PFSK-1 (cell line): ENCODE results near the gene APOL1.

Experiments used
- FOXP2 ChIP-seq: optimal IDR thresholded peaks from 2 replicates; pipeline ENCODE3; 2011; ENCODE audit warnings: borderline replicate concordance, control low read depth, inconsistent platforms; ENCODE audit not compliant: insufficient read depth; ENCODE audit errors: extremely low read length, extremely low read depth
- POLR2AphosphoS5 ChIP-seq: IDR thresholded peaks from 2 replicates; pipeline ENCODE4 v1.6.1; 2012; ENCODE audit warnings: low read depth, mild to moderate bottlenecking, control low read depth, low read length, moderate library complexity
- SIN3A ChIP-seq: IDR thresholded peaks from 2 replicates; pipeline ENCODE4 v1.6.1; 2012; ENCODE audit warnings: mild to moderate bottlenecking, low read length, moderate library complexity, borderline replicate concordance; ENCODE audit not compliant: insufficient read depth
- TAF1 ChIP-seq: IDR thresholded peaks from 2 replicates; pipeline ENCODE4 v1.6.1; 2012; ENCODE audit warnings: low read length, control low read depth, borderline replicate concordance; ENCODE audit not compliant: insufficient read depth
- TF ChIP-seq, protein P1 (sequence below), 2 experiments: IDR thresholded peaks; 2 replicates each; pipeline versions ENCODE4 v1.6.1 to v1.8.0; 2011 to 2012; ENCODE audit warnings: low read depth in 2 of 2, low read length in 2 of 2, control low read depth in 1 of 2, inconsistent platforms in 1 of 2, mild to moderate bottlenecking in 1 of 2, moderate library complexity in 1 of 2; ENCODE audit not compliant: insufficient read depth in 1 of 2

The APOL1 gene

DNA sequence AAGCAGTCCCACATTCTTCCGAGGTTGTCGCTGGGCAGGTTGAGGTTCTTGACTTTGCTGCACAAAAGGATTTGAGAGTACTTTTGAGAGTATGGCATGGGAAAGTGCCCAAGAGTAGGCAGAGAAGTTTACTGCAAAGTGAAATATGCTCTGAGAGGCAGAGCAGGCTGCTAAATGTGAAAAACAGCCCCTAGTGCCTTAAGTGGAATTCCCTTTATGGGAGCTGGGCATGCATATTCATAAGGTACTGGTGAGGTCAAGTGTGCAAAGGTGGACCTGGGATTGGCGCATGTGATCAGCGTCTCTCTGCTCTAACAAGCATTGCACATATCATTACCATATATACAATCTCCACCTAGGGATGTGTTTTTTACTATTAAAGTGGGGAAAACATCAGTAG is 39.3 kb upstream of the APOL1 start:
- TF ChIP-seq, protein P1, sequence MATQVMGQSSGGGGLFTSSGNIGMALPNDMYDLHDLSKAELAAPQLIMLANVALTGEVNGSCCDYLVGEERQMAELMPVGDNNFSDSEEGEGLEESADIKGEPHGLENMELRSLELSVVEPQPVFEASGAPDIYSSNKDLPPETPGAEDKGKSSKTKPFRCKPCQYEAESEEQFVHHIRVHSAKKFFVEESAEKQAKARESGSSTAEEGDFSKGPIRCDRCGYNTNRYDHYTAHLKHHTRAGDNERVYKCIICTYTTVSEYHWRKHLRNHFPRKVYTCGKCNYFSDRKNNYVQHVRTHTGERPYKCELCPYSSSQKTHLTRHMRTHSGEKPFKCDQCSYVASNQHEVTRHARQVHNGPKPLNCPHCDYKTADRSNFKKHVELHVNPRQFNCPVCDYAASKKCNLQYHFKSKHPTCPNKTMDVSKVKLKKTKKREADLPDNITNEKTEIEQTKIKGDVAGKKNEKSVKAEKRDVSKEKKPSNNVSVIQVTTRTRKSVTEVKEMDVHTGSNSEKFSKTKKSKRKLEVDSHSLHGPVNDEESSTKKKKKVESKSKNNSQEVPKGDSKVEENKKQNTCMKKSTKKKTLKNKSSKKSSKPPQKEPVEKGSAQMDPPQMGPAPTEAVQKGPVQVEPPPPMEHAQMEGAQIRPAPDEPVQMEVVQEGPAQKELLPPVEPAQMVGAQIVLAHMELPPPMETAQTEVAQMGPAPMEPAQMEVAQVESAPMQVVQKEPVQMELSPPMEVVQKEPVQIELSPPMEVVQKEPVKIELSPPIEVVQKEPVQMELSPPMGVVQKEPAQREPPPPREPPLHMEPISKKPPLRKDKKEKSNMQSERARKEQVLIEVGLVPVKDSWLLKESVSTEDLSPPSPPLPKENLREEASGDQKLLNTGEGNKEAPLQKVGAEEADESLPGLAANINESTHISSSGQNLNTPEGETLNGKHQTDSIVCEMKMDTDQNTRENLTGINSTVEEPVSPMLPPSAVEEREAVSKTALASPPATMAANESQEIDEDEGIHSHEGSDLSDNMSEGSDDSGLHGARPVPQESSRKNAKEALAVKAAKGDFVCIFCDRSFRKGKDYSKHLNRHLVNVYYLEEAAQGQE (IDR thresholded peaks at IDR 0.05; ENCODE audit: insufficient read depth in 1 of 2, low read depth in 2 of 2, low read length in 2 of 2): no peak
- TF ChIP-seq SIN3A (no peak), FOXP2 (no peak), TAF1 (no peak), POLR2AphosphoS5 (no peak)

DNA sequence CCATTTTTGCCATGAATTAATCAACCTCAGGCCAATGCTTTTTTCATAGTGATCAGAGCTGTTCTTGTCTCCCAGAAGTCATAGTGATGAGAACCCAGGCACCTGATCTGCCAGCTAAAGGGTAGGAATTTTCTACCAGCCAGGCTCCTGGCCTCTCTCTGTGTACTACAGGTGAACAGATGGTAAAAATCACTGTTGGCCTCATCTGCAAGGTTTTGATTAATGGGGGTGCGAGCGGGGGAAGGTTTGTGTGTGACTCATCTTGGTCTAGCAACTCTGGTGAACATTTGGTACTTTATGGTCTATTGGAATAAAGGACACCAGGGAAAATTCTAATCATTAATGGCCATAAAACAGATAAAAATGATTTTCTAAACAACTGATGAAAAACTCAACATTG is 37.0 kb upstream of the APOL1 start:
- no peak for TF ChIP-seq POLR2AphosphoS5
- TF ChIP-seq FOXP2: no peak
- TF ChIP-seq, protein P1 (IDR thresholded peaks at IDR 0.05; ENCODE audit: insufficient read depth in 1 of 2, low read depth in 2 of 2, low read length in 2 of 2): no peak
- TF ChIP-seq SIN3A: no peak
- TF ChIP-seq TAF1: no peak

DNA sequence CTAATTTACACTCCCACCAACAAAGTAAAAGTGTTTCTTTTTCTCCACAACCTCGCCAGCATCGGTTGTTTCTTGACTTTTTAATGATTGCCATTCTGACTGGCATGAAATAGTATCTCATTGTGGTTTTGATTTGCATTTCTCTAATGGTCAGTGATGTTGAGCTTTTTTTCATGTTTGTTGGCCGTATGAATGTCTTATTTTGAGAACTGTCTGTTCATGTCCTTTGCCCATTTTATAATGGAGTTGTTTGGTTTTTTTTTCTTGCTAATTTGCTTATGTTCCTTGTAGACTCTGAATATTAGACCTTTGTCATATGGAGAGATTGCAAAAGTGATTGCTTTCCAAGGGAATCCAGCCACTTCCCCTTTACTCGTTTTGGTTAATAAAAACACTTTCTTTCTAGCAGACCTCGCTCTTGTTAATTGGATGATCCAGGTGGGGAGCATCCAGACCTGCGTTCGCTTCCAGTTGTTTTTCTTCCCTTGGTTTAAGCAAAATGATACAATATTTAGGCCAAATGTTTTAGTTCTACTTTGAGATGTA is 34.2 kb upstream of the APOL1 start:
- TF ChIP-seq TAF1 (no peak), POLR2AphosphoS5 (no peak), SIN3A (no peak), FOXP2 (no peak)
- TF ChIP-seq, protein P1 (IDR thresholded peaks at IDR 0.05; ENCODE audit: insufficient read depth in 1 of 2, low read depth in 2 of 2, low read length in 2 of 2): no peak

DNA sequence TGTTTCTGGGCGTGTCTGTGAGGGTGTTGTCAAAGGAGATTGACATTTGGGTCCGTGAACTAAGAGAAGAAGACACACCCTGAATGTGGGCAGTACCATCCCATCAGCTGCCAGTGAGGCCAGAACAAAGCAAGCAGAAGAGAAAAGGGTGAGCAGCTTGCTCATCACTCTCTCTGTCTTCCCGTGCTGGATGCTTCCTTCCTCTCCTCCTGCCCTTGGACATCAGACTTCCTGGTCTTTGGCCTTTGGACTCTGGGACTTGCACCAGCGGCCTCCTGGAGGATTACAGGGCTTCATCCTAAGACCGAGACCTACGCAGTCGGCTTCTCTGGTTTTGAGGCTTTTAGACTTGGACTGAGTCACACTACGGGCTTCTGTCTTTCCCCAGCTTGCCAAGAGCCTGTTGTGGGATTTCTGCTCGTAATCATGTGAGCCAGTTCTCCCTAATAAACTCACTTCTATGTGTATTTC is 32.4 kb upstream of the APOL1 start:
- TF ChIP-seq TAF1 (no peak), SIN3A (no peak), POLR2AphosphoS5 (no peak), FOXP2 (no peak)
- TF ChIP-seq, protein P1 (IDR thresholded peaks at IDR 0.05; ENCODE audit: insufficient read depth in 1 of 2, low read depth in 2 of 2, low read length in 2 of 2): no peak
